GM21737 (cell line): ENCODE results near the gene ATP13A2.
A peak's percentile ranks its signal among the peaks of the same experiment; 100 is the strongest.

Experiments used
- ATAC-seq: cut with Tn5 transposase; IDR thresholded peaks from one replicate; pipeline ENCODE4 v1.9.1; 2021; ENCODE audit warnings: mild to moderate bottlenecking, moderate library complexity; ENCODE audit not compliant: unreplicated experiment

Gene ATP13A2

DNA sequence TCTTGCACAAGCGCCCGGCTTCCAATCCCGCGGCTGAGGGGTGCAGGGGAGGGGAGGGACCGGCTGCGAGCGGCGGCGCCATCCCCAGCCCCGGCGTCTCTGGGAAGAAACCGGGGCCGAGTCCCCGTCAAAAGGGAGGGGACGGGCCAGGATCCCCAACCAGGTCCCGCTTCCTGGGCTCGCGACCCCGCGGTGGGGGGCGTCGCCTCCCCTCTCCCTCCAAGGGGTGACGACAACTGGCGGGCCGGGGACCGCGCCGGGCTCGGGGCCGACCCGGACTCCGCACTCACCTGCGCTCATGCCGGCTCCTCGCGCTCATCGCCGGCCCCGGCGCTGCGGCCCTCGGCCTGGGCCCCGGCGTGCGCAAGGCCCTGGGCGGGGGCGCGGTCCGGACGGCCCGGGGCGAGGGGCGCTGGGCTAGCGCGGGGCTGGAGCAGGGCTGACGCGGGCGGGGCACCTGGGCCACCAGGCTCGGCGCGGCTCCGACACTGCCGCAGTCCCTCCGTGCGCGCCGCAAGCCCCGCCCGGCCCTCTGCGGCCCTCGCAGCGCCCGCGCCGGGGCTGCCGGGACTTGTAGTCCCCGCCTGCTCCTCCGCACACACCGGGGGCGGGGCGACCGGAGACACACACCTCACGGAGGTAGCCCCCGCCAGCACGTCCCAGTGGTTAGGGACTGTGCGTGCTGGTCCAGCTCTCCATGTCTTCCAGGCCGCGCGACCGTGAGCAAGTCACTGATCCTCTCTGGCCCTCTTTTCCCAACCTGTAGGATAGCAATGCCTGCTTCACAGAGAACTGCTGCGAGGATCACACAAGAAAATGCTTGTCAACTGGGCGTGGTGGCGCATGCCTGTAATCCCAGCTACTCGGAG, at the start of gene ATP13A2:
TSS of gene ATP13A2 (minus strand) at position 490 of the 869 bp plus-strand sequence. CDS start at position 300, 190 bp downstream.
- ATAC-seq = peak; percentile 87

- ATAC-seq = no peak
Measured at GRCh38 chr1:17061486-17061885, 49.8 kb upstream of the ATP13A2 start.

- no peak for ATAC-seq
Measured at GRCh38 chr1:17060306-17060749, 48.6 kb upstream of the ATP13A2 start.

DNA sequence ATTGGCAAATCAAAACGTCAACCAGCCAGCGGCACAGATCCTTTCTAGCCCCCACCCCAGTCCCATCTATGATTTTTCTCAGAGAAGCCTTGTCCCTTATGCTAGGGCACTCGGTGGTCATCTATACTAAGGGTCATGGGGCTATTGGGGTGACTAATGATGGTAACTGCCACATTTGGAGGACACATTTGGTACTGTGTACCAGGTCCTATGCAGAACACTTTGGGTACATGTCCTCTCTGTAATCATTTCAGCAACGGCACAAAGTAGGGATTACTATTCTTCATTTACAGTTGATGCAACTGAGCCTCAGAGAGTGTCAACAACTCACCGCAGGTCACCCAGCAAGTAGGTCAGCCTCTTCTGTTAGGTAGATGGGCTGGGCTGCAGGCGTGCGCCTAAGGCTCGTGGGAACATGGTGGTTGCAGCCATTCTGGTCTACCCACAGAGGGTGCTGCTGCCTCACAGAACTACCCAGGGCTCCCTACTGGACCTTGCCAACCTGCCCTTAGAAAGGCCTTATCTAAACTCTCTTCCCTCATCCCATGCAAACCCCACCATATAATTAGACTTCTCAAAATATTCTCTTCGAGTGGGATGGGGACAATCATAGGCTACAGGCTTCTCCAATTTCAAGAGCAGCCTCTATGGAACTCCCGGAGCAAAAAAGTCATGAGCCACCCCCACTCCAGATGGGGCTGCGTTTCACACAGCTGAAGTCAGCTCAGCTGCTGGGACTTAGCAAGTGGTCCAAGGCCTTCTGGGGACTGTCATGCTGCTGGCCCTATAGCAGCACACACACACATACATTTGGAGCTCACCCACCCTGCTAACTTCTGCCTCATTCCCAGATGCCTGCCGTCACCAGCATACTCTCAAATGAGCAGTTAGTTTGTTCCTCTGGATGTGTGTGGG, 47.9 kb upstream of the ATP13A2 start:
- ATAC-seq = peak; percentile 73

DNA sequence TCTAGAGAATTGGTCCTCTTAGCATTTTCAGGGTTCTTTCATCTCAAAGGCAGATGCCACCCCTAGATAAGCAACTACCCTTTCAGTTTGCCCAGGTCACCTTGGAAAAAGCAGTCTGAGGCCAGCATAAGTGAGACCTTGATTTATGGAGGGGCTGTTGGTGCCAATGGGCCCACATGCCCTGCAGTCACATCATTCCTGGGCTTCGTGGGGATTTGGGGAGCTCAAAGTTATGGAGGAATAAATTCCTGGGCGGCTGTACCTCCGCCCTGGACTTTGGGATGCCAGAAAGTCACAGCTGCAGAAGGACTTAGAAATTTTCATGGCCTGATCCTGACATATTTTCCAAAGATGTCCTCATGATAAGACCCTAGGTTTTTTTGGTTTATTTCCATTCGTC, 44.8 kb upstream of the ATP13A2 start:
- no peak for ATAC-seq

GRCh38 chr1:17055801-17056200, 44.1 kb upstream of the ATP13A2 start:
- no peak for ATAC-seq

DNA sequence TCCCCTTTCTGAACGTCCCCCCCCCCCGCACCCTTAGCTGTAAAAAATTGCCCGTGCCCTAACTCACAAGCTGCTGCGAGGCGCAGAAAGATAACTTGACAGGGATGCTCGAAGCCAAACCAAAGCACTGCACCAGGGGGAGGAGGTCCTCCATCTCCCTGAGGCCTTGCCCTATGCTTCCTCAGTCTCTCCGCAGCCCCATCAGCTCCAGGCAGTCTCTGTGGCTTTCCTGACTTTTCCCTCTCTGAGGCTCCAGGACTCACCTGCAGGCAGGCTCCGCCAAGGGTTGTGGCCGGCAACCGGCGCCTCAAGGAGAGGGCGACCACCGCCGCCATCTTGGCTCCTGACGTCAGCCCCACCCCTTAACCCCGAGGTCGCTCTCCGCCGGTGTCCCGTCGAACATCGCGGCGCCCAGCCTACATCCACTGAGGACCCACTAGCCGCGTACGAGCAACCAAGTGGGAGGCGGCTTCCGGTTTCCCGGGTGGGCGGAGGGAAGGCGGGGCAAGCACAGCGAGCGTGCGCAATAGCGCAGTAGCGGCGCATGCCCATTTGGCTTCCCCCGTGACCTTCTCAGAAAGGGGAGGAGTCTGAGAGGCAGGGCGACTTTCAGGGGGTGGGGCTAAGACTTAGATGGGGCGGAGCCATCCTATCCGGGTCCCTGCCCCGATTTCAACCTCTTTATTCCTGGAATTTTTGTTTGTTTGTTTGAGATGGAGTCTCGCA, 42.1 kb upstream of the ATP13A2 start, which contains the start of gene SDHB:
TSS of gene SDHB (minus strand) at position 348 of the 726 bp plus-strand sequence. CDS start at position 335, 13 bp downstream.
- ATAC-seq = peak; percentile 98

- no peak for ATAC-seq
Measured at GRCh38 chr1:17053086-17053684, 41.5 kb upstream of the ATP13A2 start.

DNA sequence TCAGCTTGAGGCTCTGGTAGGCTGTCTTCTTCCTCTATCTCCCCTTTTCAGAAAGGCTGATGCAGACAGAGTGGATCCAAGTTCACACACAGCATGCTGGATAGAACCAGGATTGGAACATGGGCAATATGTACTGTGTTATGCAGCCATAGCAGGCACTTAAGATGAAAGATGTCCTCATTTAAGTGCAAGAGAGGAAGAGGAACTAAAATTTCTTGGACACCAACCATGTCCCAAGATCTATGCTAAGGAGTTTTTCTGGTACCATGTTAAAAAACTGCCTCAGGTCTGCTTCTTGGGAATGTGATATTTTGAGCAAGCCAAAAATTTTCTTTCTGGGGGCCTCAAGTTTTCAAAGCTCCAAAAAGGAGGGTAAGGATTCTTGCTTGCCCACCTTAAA, 40.9 kb upstream of the ATP13A2 start:
- no peak for ATAC-seq

GRCh38 chr1:17052038-17052437, 40.3 kb upstream of the ATP13A2 start:
- no peak for ATAC-seq

GRCh38 chr1:17047924-17048323, 36.2 kb upstream of the ATP13A2 start:
- ATAC-seq = no peak

- ATAC-seq = no peak
Measured at GRCh38 chr1:17046334-17046657, 34.6 kb upstream of the ATP13A2 start.

- ATAC-seq = no peak
Measured at GRCh38 chr1:17045634-17046333, 34.1 kb upstream of the ATP13A2 start.

DNA sequence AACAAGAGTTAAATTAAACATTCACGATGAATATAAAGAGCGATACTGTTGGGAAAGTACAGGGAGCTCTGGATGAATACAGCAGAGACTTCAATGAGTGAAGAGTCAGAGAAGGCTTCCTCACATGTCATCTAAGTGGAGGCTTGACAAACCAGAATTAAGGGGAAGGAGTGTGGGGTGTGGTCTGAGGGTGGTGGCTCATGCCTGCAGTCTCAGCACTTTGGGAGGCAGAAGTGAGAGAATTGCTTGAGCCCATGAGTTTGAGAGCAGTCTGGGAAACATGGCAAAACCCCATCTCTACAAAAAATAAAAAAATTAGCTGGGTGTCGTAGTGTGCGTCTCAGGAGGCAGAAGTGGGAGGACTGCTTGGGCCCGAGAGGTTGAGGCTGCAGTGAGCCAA, 33.4 kb upstream of the ATP13A2 start:
- no peak for ATAC-seq

GRCh38 chr1:17043676-17044075, 31.9 kb upstream of the ATP13A2 start:
- ATAC-seq = no peak

GRCh38 chr1:17040135-17040534, 28.4 kb upstream of the ATP13A2 start:
- no peak for ATAC-seq

DNA sequence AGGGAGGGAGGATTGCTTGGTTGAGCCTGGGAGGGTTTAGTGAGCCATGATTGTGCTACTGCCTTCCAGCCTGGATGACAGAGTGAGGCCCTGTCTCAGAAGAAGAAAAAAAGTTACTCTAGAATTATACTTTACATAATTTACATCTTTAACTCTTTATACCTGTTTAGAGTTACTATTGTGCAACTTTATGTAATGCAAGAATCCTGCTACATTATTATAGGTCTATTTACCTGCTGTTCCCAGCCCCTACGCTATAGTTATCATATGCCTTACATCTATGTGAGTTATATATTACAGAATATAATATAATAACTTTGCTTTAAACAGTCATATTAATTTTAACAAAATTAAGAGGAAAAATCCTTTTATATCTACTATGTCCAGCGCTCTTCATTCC, 27.8 kb upstream of the ATP13A2 start:
- no peak for ATAC-seq

GRCh38 chr1:17033481-17033880, 21.8 kb upstream of the ATP13A2 start:
- ATAC-seq = no peak

- ATAC-seq = no peak
Measured at GRCh38 chr1:17032741-17033140, 21.0 kb upstream of the ATP13A2 start.

DNA sequence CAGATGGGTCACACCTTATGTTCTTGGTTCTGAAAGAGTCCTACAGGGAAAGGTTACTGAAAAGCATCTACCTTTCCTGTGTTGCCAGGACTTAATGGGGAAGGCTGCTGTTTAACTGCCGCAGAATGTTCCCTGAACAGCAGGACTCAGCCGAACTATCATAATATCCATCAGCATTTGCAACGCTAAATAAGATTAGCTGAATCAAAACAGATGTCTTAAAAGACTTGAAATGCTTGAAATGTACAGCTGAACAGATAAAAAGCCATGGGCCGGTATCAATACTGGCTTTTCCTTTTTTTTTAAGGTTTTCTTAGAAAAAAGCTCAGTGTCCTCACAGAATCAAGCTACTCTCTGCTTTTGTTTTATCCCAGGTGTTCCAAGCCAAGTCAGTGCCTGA, 19.7 kb upstream of the ATP13A2 start:
- no peak for ATAC-seq
